ENCODE results near the gene GCLC.

Gene GCLC

DNA sequence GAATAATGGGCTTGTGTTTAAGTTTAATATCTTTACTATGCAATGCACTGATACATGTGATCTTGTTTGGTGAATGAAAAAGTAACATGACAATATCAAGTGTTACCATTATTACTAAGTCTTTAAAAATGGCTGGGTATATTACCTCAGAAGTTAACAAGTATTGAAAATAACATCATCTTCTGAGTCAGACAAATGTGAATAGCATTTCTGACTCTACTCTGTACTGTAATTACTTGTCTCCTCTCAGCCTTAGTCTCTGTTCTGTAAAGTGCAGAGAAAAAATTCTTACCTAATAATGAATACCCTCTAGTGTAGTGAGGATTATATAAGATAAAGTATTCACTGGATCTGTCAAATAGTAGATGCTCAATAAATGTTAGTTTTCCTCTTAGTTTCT lies 47.0 kb upstream of the GCLC start:
- no peaks in the 10 kb centered on the region for H4K20me1 ChIP-seq (ENCODE audit: insufficient read depth, low read length)
- no peak overlapping the region for H3K9ac ChIP-seq (ENCODE audit: low read length)
- H3K36me3 ChIP-seq (replicated peaks; ENCODE audit: low read depth, low read length), result no peaks in the 10 kb centered on the region
- TF ChIP-seq EZH2phosphoT487 (IDR thresholded peaks at IDR 0.05; ENCODE audit: low read depth) (no peak), CTCF (IDR thresholded peaks at IDR 0.05; ENCODE audit: low read depth, low read length) (no peak)
- no peak overlapping the region for H3K4me2 ChIP-seq (ENCODE audit: low read length)
- no peaks in the 10 kb centered on the region for H3K4me1 ChIP-seq (ENCODE audit: low read length)
- no peak overlapping the region for H3K4me3 ChIP-seq (ENCODE audit: low read length)
- no peaks in the 10 kb centered on the region for H3K27me3 ChIP-seq (ENCODE audit: low read depth, low read length)
- H2AFZ ChIP-seq (ENCODE audit: low read depth, low read length), result no peak overlapping the region
- H3K27ac ChIP-seq (ENCODE audit: low read length), result no peak overlapping the region
- no peaks in the 10 kb centered on the region for H3K9me3 ChIP-seq (ENCODE audit: insufficient read depth, low read length)
- H3K79me2 ChIP-seq (ENCODE audit: low read length), result no peaks in the 10 kb centered on the region

DNA sequence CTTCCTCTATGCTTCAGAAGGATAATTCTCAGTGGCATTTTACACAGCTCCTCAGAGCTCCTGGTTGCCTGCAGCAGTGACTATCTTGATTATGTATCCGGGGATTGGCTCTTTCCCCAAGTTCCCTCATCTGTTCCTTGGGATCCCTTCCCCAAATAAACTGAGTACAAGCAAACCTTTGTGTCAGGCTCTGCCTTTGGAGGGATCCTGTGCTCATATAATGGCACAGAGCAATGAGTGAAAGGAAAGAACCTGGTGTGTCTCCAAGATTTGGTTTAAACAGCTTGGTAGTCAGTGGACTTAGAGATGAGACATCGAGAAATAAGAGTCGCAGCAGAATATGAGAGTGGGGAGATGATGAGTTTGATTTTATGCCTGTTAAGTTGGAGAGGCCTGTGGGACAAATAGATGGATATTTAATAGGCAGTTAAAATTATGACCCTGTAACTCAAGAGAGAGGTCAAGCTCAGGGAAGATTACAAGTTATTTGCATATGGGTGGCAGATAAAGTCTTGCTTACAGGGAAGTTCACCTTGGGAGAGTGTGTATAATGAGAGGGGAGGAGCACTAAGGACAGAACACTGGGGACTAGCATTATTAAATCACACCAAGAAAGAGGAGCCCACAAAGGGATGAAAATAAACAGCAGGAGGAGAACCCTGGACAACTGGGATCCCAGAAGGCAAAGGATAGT lies 44.1 kb upstream of the GCLC start:
- no peaks in the 10 kb centered on the region for H3K36me3 ChIP-seq (replicated peaks; ENCODE audit: low read depth, low read length)
- TF ChIP-seq CTCF (IDR thresholded peaks at IDR 0.05; ENCODE audit: low read depth, low read length) (no peak), EZH2phosphoT487 (IDR thresholded peaks at IDR 0.05; ENCODE audit: low read depth) (no peak)
- H3K4me3 ChIP-seq (ENCODE audit: low read length), result no peak overlapping the region
- no peaks in the 10 kb centered on the region for H3K79me2 ChIP-seq (ENCODE audit: low read length)
- no peak overlapping the region for H3K4me2 ChIP-seq (ENCODE audit: low read length)
- H3K27me3 ChIP-seq (ENCODE audit: low read depth, low read length), result no peaks in the 10 kb centered on the region
- no peaks in the 10 kb centered on the region for H3K9me3 ChIP-seq (ENCODE audit: insufficient read depth, low read length)
- H3K27ac ChIP-seq (ENCODE audit: low read length), result no peak overlapping the region
- H4K20me1 ChIP-seq (ENCODE audit: insufficient read depth, low read length), result no peaks in the 10 kb centered on the region
- H3K9ac ChIP-seq (ENCODE audit: low read length), result no peak overlapping the region
- H2AFZ ChIP-seq (ENCODE audit: low read depth, low read length), result no peak overlapping the region
- peaks cover 11% of the 10 kb centered on the region for H3K4me1 ChIP-seq (ENCODE audit: low read length)

GRCh38 chr6:53587291-53587690 lies 42.4 kb upstream of the GCLC start:
- Histone ChIP-seq H3K9ac (ENCODE audit: low read length) (no peak overlapping the region), H3K4me1 (ENCODE audit: low read length) (peaks cover 26% of the 10 kb centered on the region), H3K79me2 (ENCODE audit: low read length) (no peaks in the 10 kb centered on the region), H3K36me3 (replicated peaks; ENCODE audit: low read depth, low read length) (no peaks in the 10 kb centered on the region), H3K4me2 (ENCODE audit: low read length) (no peak overlapping the region), H3K27ac (ENCODE audit: low read length) (no peak overlapping the region), H4K20me1 (ENCODE audit: insufficient read depth, low read length) (no peaks in the 10 kb centered on the region), H2AFZ (ENCODE audit: low read depth, low read length) (no peak overlapping the region), H3K9me3 (ENCODE audit: insufficient read depth, low read length) (no peaks in the 10 kb centered on the region), H3K4me3 (ENCODE audit: low read length) (no peak overlapping the region), H3K27me3 (ENCODE audit: low read depth, low read length) (no peaks in the 10 kb centered on the region)
- no peak for TF ChIP-seq EZH2phosphoT487 (IDR thresholded peaks at IDR 0.05; ENCODE audit: low read depth)
- TF ChIP-seq CTCF (IDR thresholded peaks at IDR 0.05; ENCODE audit: low read depth, low read length), result no peak

DNA sequence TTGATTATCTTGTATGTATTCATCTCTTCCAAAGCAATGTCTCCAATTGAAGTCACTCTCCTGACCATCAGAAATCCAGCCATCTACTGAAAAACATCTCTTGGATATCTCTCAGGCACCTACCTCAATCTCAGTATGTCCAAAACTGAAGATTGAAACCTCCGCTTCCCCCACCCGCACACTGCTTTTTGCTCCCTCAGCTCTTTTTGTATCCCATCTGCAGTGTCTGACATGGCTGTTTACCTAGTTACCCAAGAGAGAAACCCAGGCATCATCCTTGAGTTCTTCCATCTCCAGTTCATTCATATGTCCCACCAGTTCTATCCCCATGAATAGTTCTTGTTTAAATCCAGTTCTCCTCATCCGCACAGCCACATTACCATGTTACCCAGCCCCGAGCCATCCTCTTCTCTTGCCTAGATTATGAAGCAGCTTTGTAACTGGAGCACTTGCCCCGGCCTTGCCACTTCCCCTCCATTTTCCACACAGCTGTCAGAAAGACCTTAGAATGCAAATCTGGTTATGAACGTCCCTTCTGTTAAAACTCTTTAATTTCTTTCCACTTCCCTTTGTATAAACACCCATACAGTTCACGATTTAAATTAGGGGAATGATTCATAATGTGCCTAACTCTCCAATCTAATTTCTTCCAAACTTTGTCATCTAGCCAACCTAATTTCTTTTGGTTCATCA lies 40.5 kb upstream of the GCLC start:
- Histone ChIP-seq H3K27ac (ENCODE audit: low read length) (no peak overlapping the region), H3K79me2 (ENCODE audit: low read length) (no peaks in the 10 kb centered on the region), H3K9me3 (ENCODE audit: insufficient read depth, low read length) (no peaks in the 10 kb centered on the region), H2AFZ (ENCODE audit: low read depth, low read length) (peak overlapping the region; percentile 44), H3K9ac (ENCODE audit: low read length) (no peak overlapping the region), H3K4me1 (ENCODE audit: low read length) (peaks cover 32% of the 10 kb centered on the region), H3K36me3 (replicated peaks; ENCODE audit: low read depth, low read length) (no peaks in the 10 kb centered on the region), H3K4me2 (ENCODE audit: low read length) (peak overlapping the region; percentile 58), H4K20me1 (ENCODE audit: insufficient read depth, low read length) (no peaks in the 10 kb centered on the region), H3K27me3 (ENCODE audit: low read depth, low read length) (no peaks in the 10 kb centered on the region), H3K4me3 (ENCODE audit: low read length) (peak overlapping the region; percentile 19)
- TF ChIP-seq CTCF (IDR thresholded peaks at IDR 0.05; ENCODE audit: low read depth, low read length), result no peak
- no peak for TF ChIP-seq EZH2phosphoT487 (IDR thresholded peaks at IDR 0.05; ENCODE audit: low read depth)
